Astrocyte (in vitro differentiated cells and primary cell): Measurements from ENCODE around the gene ENTR1. TPM values are rescaled to one million over a fixed set of nuclear protein-coding genes. Genes with fewer than 3 reads are reported as not detected.

ENCODE experiments used
- DNase-seq: peaks from one replicate; pipeline ENCODE4 v3.0.0-alpha.2; 2010; ENCODE audit warnings: low read depth
- FAIRE-seq: peaks from 2 replicates; lab custom pipeline; 2011; peaks lifted over from hg19 to GRCh38; lab: Jason Lieb, UNC
- H2AFZ ChIP-seq: 2 replicates; pipeline ENCODE4 v1.6.0; 2012; ENCODE audit warnings: low read depth, low read length, inconsistent platforms
- H3K27ac ChIP-seq: 2 replicates; pipeline ENCODE4 v1.5.1; 2011; ENCODE audit warnings: low read depth, low read length, inconsistent platforms
- H3K27me3 ChIP-seq: 2 replicates; pipeline ENCODE4 v1.6.0; 2011; ENCODE audit warnings: low read length, inconsistent platforms; ENCODE audit not compliant: insufficient read depth
- H3K36me3 ChIP-seq: 2 replicates; pipeline ENCODE4 v1.5.1; 2011; ENCODE audit warnings: low read length, inconsistent platforms; ENCODE audit not compliant: insufficient read depth
- H3K4me1 ChIP-seq: 2 replicates; pipeline ENCODE4 v1.5.1; 2011; ENCODE audit warnings: low read length, inconsistent platforms; ENCODE audit not compliant: insufficient read depth
- H3K4me2 ChIP-seq: 2 replicates; pipeline ENCODE4 v1.6.0; 2012; ENCODE audit warnings: low read length, inconsistent platforms
- H3K4me3 ChIP-seq: 2 replicates; pipeline ENCODE4 v1.5.1; 2011; ENCODE audit warnings: low read depth, mild to moderate bottlenecking, low read length, inconsistent platforms; ENCODE audit not compliant: insufficient read depth
- H3K79me2 ChIP-seq: 2 replicates; pipeline ENCODE4 v1.6.0; 2012; ENCODE audit warnings: mild to moderate bottlenecking, low read length, inconsistent platforms; ENCODE audit not compliant: insufficient read depth
- H3K9ac ChIP-seq: 2 replicates; pipeline ENCODE4 v1.6.0; 2012; ENCODE audit warnings: mild to moderate bottlenecking, low read length, inconsistent platforms
- H3K9me3 ChIP-seq: 2 replicates; pipeline ENCODE4 v1.5.1; 2012; ENCODE audit warnings: low read depth, mild to moderate bottlenecking, low read length, inconsistent platforms; ENCODE audit not compliant: insufficient read depth
- H4K20me1 ChIP-seq: 2 replicates; pipeline ENCODE4 v1.6.0; 2012; ENCODE audit warnings: low read length, inconsistent platforms; ENCODE audit not compliant: insufficient read depth
- H3K27ac Mint-ChIP-seq: one replicate; pipeline ENCODE4 v1.8.0; 2021; ENCODE audit warnings: mild to moderate bottlenecking, mixed read lengths; ENCODE audit not compliant: unreplicated experiment
- H3K27me3 Mint-ChIP-seq: one replicate; pipeline ENCODE4 v1.8.0; 2021; ENCODE audit warnings: low read depth, mixed read lengths; ENCODE audit not compliant: unreplicated experiment
- H3K36me3 Mint-ChIP-seq: one replicate; pipeline ENCODE4 v1.8.0; 2021; ENCODE audit warnings: low read depth, mixed read lengths; ENCODE audit not compliant: unreplicated experiment
- H3K4me1 Mint-ChIP-seq: one replicate; pipeline ENCODE4 v1.8.0; 2021; ENCODE audit warnings: low read depth, mixed read lengths; ENCODE audit not compliant: unreplicated experiment
- H3K4me3 Mint-ChIP-seq: one replicate; pipeline ENCODE4 v1.8.0; 2021; ENCODE audit warnings: mild to moderate bottlenecking, moderate library complexity, mixed read lengths; ENCODE audit not compliant: unreplicated experiment
- H3K9me3 Mint-ChIP-seq: one replicate; pipeline ENCODE4 v1.8.0; 2021; ENCODE audit warnings: mild to moderate bottlenecking, mixed read lengths; ENCODE audit not compliant: unreplicated experiment
- EZH2 ChIP-seq: IDR thresholded peaks from 2 replicates; pipeline ENCODE4 v1.6.1; 2012; ENCODE audit warnings: mild to moderate bottlenecking, low read length, inconsistent platforms; ENCODE audit not compliant: insufficient read depth
- total RNA-seq: library from RNA; stranded (reverse); gene quantifications from 2 replicates; pipeline ENCODE4 v1.2.1, GENCODE V29; 2021
- TF ChIP-seq, protein P1 (sequence below): IDR thresholded peaks from 2 replicates; pipeline ENCODE4 v1.5.1; 2011; ENCODE audit warnings: low read depth, mild to moderate bottlenecking, inconsistent platforms, low read length, moderate library complexity; ENCODE audit not compliant: insufficient read depth

The ENTR1 gene
- total RNA-seq, 1 donor from 2014 or later = 71.7 TPM

- H4K20me1 ChIP-seq = no peaks in the 10 kb centered on the region
- Mint-ChIP-seq H3K36me3 (peaks cover 4% of the 10 kb centered on the region), H3K27ac (peak within 1 kb of the TSS; percentile 62), H3K9me3 (no peaks in the 10 kb centered on the region), H3K4me3 (no peak within 1 kb of the TSS), H3K27me3 (no peaks in the 10 kb centered on the region), H3K4me1 (peaks cover 6% of the 10 kb centered on the region)
- TF ChIP-seq EZH2 = no peak
- TF ChIP-seq, protein P1, sequence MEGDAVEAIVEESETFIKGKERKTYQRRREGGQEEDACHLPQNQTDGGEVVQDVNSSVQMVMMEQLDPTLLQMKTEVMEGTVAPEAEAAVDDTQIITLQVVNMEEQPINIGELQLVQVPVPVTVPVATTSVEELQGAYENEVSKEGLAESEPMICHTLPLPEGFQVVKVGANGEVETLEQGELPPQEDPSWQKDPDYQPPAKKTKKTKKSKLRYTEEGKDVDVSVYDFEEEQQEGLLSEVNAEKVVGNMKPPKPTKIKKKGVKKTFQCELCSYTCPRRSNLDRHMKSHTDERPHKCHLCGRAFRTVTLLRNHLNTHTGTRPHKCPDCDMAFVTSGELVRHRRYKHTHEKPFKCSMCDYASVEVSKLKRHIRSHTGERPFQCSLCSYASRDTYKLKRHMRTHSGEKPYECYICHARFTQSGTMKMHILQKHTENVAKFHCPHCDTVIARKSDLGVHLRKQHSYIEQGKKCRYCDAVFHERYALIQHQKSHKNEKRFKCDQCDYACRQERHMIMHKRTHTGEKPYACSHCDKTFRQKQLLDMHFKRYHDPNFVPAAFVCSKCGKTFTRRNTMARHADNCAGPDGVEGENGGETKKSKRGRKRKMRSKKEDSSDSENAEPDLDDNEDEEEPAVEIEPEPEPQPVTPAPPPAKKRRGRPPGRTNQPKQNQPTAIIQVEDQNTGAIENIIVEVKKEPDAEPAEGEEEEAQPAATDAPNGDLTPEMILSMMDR = no peak
- no peaks in the 10 kb centered on the region for H3K79me2 ChIP-seq
- no peaks in the 10 kb centered on the region for H3K27me3 ChIP-seq
- H3K4me3 ChIP-seq = no peak within 1 kb of the TSS
- no peak for FAIRE-seq
- peak within 1 kb of the TSS; percentile 3 for H3K9ac ChIP-seq
- H2AFZ ChIP-seq = peak within 1 kb of the TSS; percentile 13
- no peaks in the 10 kb centered on the region for H3K36me3 ChIP-seq
- H3K4me1 ChIP-seq = peaks cover 10% of the 10 kb centered on the region
- no peak within 1 kb of the TSS for H3K27ac ChIP-seq
- H3K9me3 ChIP-seq = no peaks in the 10 kb centered on the region
- H3K4me2 ChIP-seq = peak within 1 kb of the TSS; percentile 5
- DNase-seq = no peak
These were observed 36.9 kb downstream of the ENTR1 start, which contains the start of gene CARD9 for GRCh38 chr9:136373300-136374182. CARD9 (minus strand) TSS chr9:136373669; CDS start chr9:136372078, 1,591 bp downstream.

- no peaks in the 10 kb centered on the region for H3K9me3 Mint-ChIP-seq
- no peaks in the 10 kb centered on the region for H3K27me3 Mint-ChIP-seq
- no peaks in the 10 kb centered on the region for H3K36me3 ChIP-seq
- no peak overlapping the region for H3K27ac ChIP-seq
- TF ChIP-seq, protein P1 = no peak
- TF ChIP-seq EZH2 = no peak
- peak overlapping the region; percentile 13 for H2AFZ ChIP-seq
- peak overlapping the region; percentile 62 for H3K27ac Mint-ChIP-seq
- H3K4me2 ChIP-seq = peak overlapping the region; percentile 5
- FAIRE-seq (no peak), DNase-seq (peak; percentile 54)
- no peak overlapping the region for H3K4me3 Mint-ChIP-seq
- H3K4me1 ChIP-seq = peaks cover 10% of the 10 kb centered on the region
- peaks cover 6% of the 10 kb centered on the region for H3K4me1 Mint-ChIP-seq
- H3K27me3 ChIP-seq = no peaks in the 10 kb centered on the region
- no peak overlapping the region for H3K4me3 ChIP-seq
- H3K79me2 ChIP-seq = no peaks in the 10 kb centered on the region
- no peaks in the 10 kb centered on the region for H4K20me1 ChIP-seq
- no peaks in the 10 kb centered on the region for H3K9me3 ChIP-seq
- peak overlapping the region; percentile 3 for H3K9ac ChIP-seq
- peaks cover 4% of the 10 kb centered on the region for H3K36me3 Mint-ChIP-seq
These were observed 37.7 kb downstream of the ENTR1 start for GRCh38 chr9:136372561-136373299.
